H1 (cell line): ENCODE measurements around the gene CXCL10.

Source experiments
- ATF2 ChIP-seq: IDR thresholded peaks from 2 replicates; pipeline ENCODE4 v1.6.1; 2012; ENCODE audit warnings: low read length, inconsistent platforms
- CEBPB ChIP-seq: IDR thresholded peaks from 2 replicates; pipeline ENCODE4 v1.6.1; 2012; ENCODE audit warnings: low read depth, low read length
- CHD1 ChIP-seq: IDR thresholded peaks from 2 replicates; pipeline ENCODE4 v1.6.1; 2012; ENCODE audit warnings: low read depth, low read length, improper control_type of control experiment
- CTCF ChIP-seq, 3 experiments: IDR thresholded peaks; 1 replicate in 2 of 3; 2 replicates in 1 of 3; pipeline versions ENCODE4 v1.5.1 to v1.6.1; 2011; ENCODE audit warnings: low read length in 3 of 3, mild to moderate bottlenecking in 3 of 3, inconsistent platforms in 2 of 3, low read depth in 1 of 3, moderate library complexity in 1 of 3; ENCODE audit not compliant: insufficient read depth in 1 of 3; ENCODE audit errors: control extremely low read depth in 1 of 3
- EZH2 ChIP-seq: fragments of 200-600 bp; sonication (generic); IDR thresholded peaks from 2 replicates; pipeline ENCODE4 v1.7.1; 2012; ENCODE audit warnings: low read depth, mild to moderate bottlenecking, moderate library complexity, low read length, inconsistent platforms; ENCODE audit not compliant: severe bottlenecking
- GABPA ChIP-seq: IDR thresholded peaks from 2 replicates; pipeline ENCODE4 v1.6.1; 2011; ENCODE audit warnings: mild to moderate bottlenecking, low read length, moderate library complexity, borderline replicate concordance; ENCODE audit not compliant: insufficient read depth
- HDAC6 ChIP-seq: IDR thresholded peaks from one replicate; pipeline ENCODE4 v1.7.1; 2012; ENCODE audit warnings: low read depth, mild to moderate bottlenecking, inconsistent platforms, low read length, moderate library complexity
- JUN ChIP-seq: IDR thresholded peaks from 2 replicates; pipeline ENCODE4 v1.6.1; 2011; ENCODE audit warnings: low read depth, mild to moderate bottlenecking, improper control_type of control experiment, low read length
- POLR2A ChIP-seq, 2 experiments: IDR thresholded peaks; 1 replicate in 1 of 2; 2 replicates in 1 of 2; pipeline ENCODE4 v1.6.1; 2011; ENCODE audit warnings: low read depth in 2 of 2, low read length in 2 of 2, mild to moderate bottlenecking in 2 of 2; ENCODE audit errors: control extremely low read depth in 1 of 2
- POLR2AphosphoS5 ChIP-seq: IDR thresholded peaks from 2 replicates; pipeline ENCODE4 v1.6.1; 2011; ENCODE audit warnings: low read depth, low read length
- SIN3A ChIP-seq, 2 experiments: IDR thresholded peaks in 1 of 2; conservative IDR thresholded peaks in 1 of 2; 2 replicates each; pipeline ENCODE4 v1.6.1; 2011 to 2012; ENCODE audit warnings: low read length in 2 of 2, improper control_type of control experiment in 1 of 2, low read depth in 1 of 2, mild to moderate bottlenecking in 1 of 2
- TAF7 ChIP-seq: optimal IDR thresholded peaks from 2 replicates; pipeline ENCODE3; 2011; ENCODE audit warnings: low read depth, mild to moderate bottlenecking, inconsistent platforms, low read length, moderate library complexity, borderline replicate concordance
- USF2 ChIP-seq: IDR thresholded peaks from 2 replicates; pipeline ENCODE4 v1.6.1; 2011; ENCODE audit warnings: low read length, improper control_type of control experiment

GRCh38 chr4:75997946-75998345 is 25.4 kb downstream of the CXCL10 start:
- TF ChIP-seq CTCF (IDR thresholded peaks at IDR 0.05; ENCODE audit: control extremely low read depth in 1 of 3, insufficient read depth in 1 of 3, low read depth in 1 of 3, low read length in 3 of 3): no peak
- TF ChIP-seq POLR2AphosphoS5: no peak
- no peak for TF ChIP-seq GABPA
- no peak for TF ChIP-seq JUN
- TF ChIP-seq USF2: no peak
- TF ChIP-seq POLR2A (IDR thresholded peaks at IDR 0.05; ENCODE audit: control extremely low read depth in 1 of 2, low read depth in 2 of 2, low read length in 2 of 2): no peak
- no peak for TF ChIP-seq CEBPB
- no peak for TF ChIP-seq SIN3A (conservative IDR thresholded peaks at IDR 0.05 in 1 of 2, IDR thresholded peaks at IDR 0.05 in 1 of 2; ENCODE audit: low read depth in 1 of 2, low read length in 2 of 2)
- no peak for TF ChIP-seq HDAC6
- TF ChIP-seq CHD1: no peak
- no peak for TF ChIP-seq EZH2
- no peak for TF ChIP-seq ATF2
- no peak for TF ChIP-seq TAF7
